Endothelial cell of umbilical vein (primary cell): ENCODE measurements around the gene PRR23A. TPM values are rescaled to one million over a fixed set of nuclear protein-coding genes. Genes with fewer than 3 reads are reported as not detected.

ENCODE experiments used
- BruUV-seq: library from RNA; stranded (reverse); fragments of 400-500 nt; replicated peaks from 2 replicates; lab custom pipeline; 2021; lab: Mats Ljungman, UMichigan
- CTCF ChIA-PET: fragments of 300-600, 350-600 bp; sonication (Branson Sonifier 250); formaldehyde crosslinking; loops from one replicate; lab custom pipeline; 2021; ENCODE audit warnings: antibody characterized with exemption, inconsistent platforms; lab: Charles Lee
- POLR2A ChIA-PET: fragments of 300-600, 350-600 bp; sonication (Branson Sonifier 250); formaldehyde crosslinking; loops from one replicate; lab custom pipeline; 2021; ENCODE audit warnings: antibody characterized with exemption, inconsistent platforms; lab: Charles Lee
- DNase-seq: peaks from one replicate; pipeline ENCODE4 v3.0.0-alpha.2; 2011; ENCODE audit warnings: low read depth, low spot score
- FAIRE-seq: peaks from 2 replicates; lab custom pipeline; 2011; peaks lifted over from hg19 to GRCh38; lab: Jason Lieb, UNC
- H2AFZ ChIP-seq: 2 replicates; pipeline ENCODE4 v1.6.0; 2012; ENCODE audit warnings: low read depth, low read length, control low read depth, inconsistent platforms
- H3K27ac ChIP-seq: 2 replicates; pipeline ENCODE4 v1.5.1; 2011; ENCODE audit warnings: low read depth, mild to moderate bottlenecking, control low read depth, low read length, moderate library complexity; ENCODE audit not compliant: insufficient read depth
- H3K27me3 ChIP-seq, 2 experiments: 2 replicates each; pipeline versions ENCODE4 v1.6.0 to v1.6.1; 2011; ENCODE audit warnings: low read length in 2 of 2, mixed read lengths in 1 of 2; ENCODE audit not compliant: control insufficient read depth in 2 of 2, insufficient read depth in 2 of 2
- H3K36me3 ChIP-seq, 2 experiments: 2 replicates in 1 of 2; 3 replicates in 1 of 2; pipeline ENCODE4 v1.5.1; 2011; ENCODE audit warnings: low read length in 2 of 2, mild to moderate bottlenecking in 1 of 2, moderate library complexity in 1 of 2; ENCODE audit not compliant: control insufficient read depth in 2 of 2, insufficient read depth in 2 of 2; ENCODE audit errors: extremely low read depth in 1 of 2
- H3K4me1 ChIP-seq: 3 replicates; pipeline ENCODE4 v1.5.1; 2011; ENCODE audit warnings: mild to moderate bottlenecking, low read length; ENCODE audit not compliant: control insufficient read depth, insufficient read depth; ENCODE audit errors: extremely low read depth
- H3K4me2 ChIP-seq: 2 replicates; pipeline ENCODE4 v1.6.1; 2011; ENCODE audit warnings: low read length, control low read depth, mixed read lengths; ENCODE audit not compliant: insufficient read depth
- H3K4me3 ChIP-seq, 3 experiments: fragments of 200-600 bp in 1 of 3; sonication (generic), shearing (Covaris generic) in 1 of 3; replicated peaks in 1 of 3; 2 replicates each; pipeline ENCODE4 v1.5.1; 2011 to 2016; ENCODE audit warnings: control low read depth in 3 of 3, low read length in 3 of 3, mild to moderate bottlenecking in 2 of 3, inconsistent platforms in 1 of 3, low read depth in 1 of 3, moderate library complexity in 1 of 3; ENCODE audit not compliant: insufficient read depth in 1 of 3
- H3K79me2 ChIP-seq: 2 replicates; pipeline ENCODE4 v1.6.0; 2012; ENCODE audit warnings: low read length, inconsistent platforms; ENCODE audit not compliant: control insufficient read depth, insufficient read depth
- H3K9ac ChIP-seq: replicated peaks from 2 replicates; pipeline ENCODE3; 2011; ENCODE audit warnings: low read length, control low read depth; ENCODE audit not compliant: insufficient read depth; ENCODE audit errors: extremely low read depth
- H3K9me1 ChIP-seq: replicated peaks from 3 replicates; pipeline ENCODE4 v1.6.0; 2011; ENCODE audit warnings: mild to moderate bottlenecking, low read length; ENCODE audit not compliant: control insufficient read depth, insufficient read depth; ENCODE audit errors: extremely low read depth
- H3K9me3 ChIP-seq: replicated peaks from 2 replicates; pipeline ENCODE4 v1.5.1; 2012; ENCODE audit warnings: low read length, inconsistent platforms; ENCODE audit not compliant: control insufficient read depth, insufficient read depth
- H4K20me1 ChIP-seq: replicated peaks from 2 replicates; pipeline ENCODE3; 2011; ENCODE audit warnings: mild to moderate bottlenecking, low read length; ENCODE audit not compliant: control insufficient read depth, insufficient read depth; ENCODE audit errors: extremely low read depth
- CTCF ChIP-seq, 2 donors: IDR thresholded peaks; 1 replicate in 1 of 2; 2 replicates in 1 of 2; pipeline ENCODE4 v1.5.1; 2011; ENCODE audit warnings: low read length in 2 of 2, mild to moderate bottlenecking in 2 of 2, moderate library complexity in 2 of 2, control low read depth in 1 of 2, inconsistent platforms in 1 of 2, low read depth in 1 of 2; ENCODE audit not compliant: insufficient read depth in 1 of 2; ENCODE audit errors: extremely low read depth in 1 of 2
- EZH2 ChIP-seq: IDR thresholded peaks from 2 replicates; pipeline ENCODE4 v1.6.1; 2012; ENCODE audit warnings: borderline replicate concordance, low read depth, mild to moderate bottlenecking, moderate library complexity, low read length, inconsistent platforms; ENCODE audit not compliant: severe bottlenecking
- GATA2 ChIP-seq: IDR thresholded peaks from 2 replicates; pipeline ENCODE4 v1.7.0; 2011; ENCODE audit warnings: low read depth, mild to moderate bottlenecking, moderate library complexity, mixed read lengths, low read length; ENCODE audit not compliant: insufficient read length, insufficient read depth
- MAX ChIP-seq: IDR thresholded peaks from 2 replicates; pipeline ENCODE4 v1.6.1; 2011; ENCODE audit not compliant: insufficient read depth, insufficient read length
- POLR2A ChIP-seq: IDR thresholded peaks from 2 replicates; pipeline ENCODE4 v1.6.1; 2012; ENCODE audit warnings: low read depth, mild to moderate bottlenecking, control low read depth, low read length
- POLR2AphosphoS5 ChIP-seq: IDR thresholded peaks from 2 replicates; pipeline ENCODE4 v1.6.1; 2012; ENCODE audit warnings: low read depth, mild to moderate bottlenecking, control low read depth, low read length, moderate library complexity; ENCODE audit not compliant: insufficient read depth
- dilution Hi-C: fragments of 300-500 bp; cut with MboI; formaldehyde crosslinking; loops from one replicate; pipeline ENCODE4 v1.15.0; 2019; ENCODE audit warnings: low sequenced_read_pairs; ENCODE audit not compliant: extremely low pct_ligation_motif_present
- intact Hi-C: fragments of 100-400 bp; cut with micrococcal nuclease; formaldehyde crosslinking; loops from one replicate; pipeline ENCODE4 v1.10.0; 2022
- polyA plus RNA-seq, 4 experiments: library from polyadenylated mRNA; depleted of rRNA in 3 of 4; stranded (reverse) in 3 of 4; unstranded in 1 of 4; fragments of >200 nt; gene quantifications; 2 replicates each; pipeline versions ENCODE4 v1.2.1 to v1.2.3, GENCODE V29; 2011 to 2012; ENCODE audit warnings: missing spikeins in 1 of 4
- total RNA-seq: library from RNA; stranded (reverse); gene quantifications from 2 replicates; pipeline ENCODE4 v1.2.3, GENCODE V29; 2021

PRR23A gene
- total and polyA plus RNA-seq, 2 donors (not counting 3 experiments of a cell fraction or from before 2014, with no cell fraction given): not detected

GRCh38 chr3:139020868-139021234, 14.8 kb upstream of the PRR23A start, which contains the start of gene PRR23B:
Gene PRR23B, minus strand, starts transcription at chr3:139020926. Its CDS starts 265 bp downstream, at chr3:139020661.
- no peaks in the 10 kb centered on the region for H4K20me1 ChIP-seq
- CTCF ChIA-PET: no interaction called here
- H3K4me3 ChIP-seq: no peak within 1 kb of the TSS
- no peaks in the 10 kb centered on the region for H3K79me2 ChIP-seq
- H3K36me3 ChIP-seq: no peaks in the 10 kb centered on the region
- dilution Hi-C loops (no loop called here), intact Hi-C loops (no loop called here)
- no peaks in the 10 kb centered on the region for H3K9me1 ChIP-seq
- H3K27ac ChIP-seq: no peak within 1 kb of the TSS
- no peaks in the 10 kb centered on the region for H3K27me3 ChIP-seq
- BruUV-seq: no TSS peak
- POLR2A ChIA-PET: no interaction called here
- no peak within 1 kb of the TSS for H3K9ac ChIP-seq
- TF ChIP-seq EZH2: no peak
- TF ChIP-seq CTCF (IDR thresholded peaks at IDR 0.05; ENCODE audit: extremely low read depth in 1 of 2, insufficient read depth in 1 of 2, low read depth in 1 of 2, low read length in 2 of 2): no peak
- no peak for TF ChIP-seq MAX
- no peak for TF ChIP-seq POLR2AphosphoS5
- no peak for TF ChIP-seq POLR2A
- no peak for TF ChIP-seq GATA2
- no peaks in the 10 kb centered on the region for H3K4me1 ChIP-seq
- DNase-seq (no peak), FAIRE-seq (no peak)
- H3K4me2 ChIP-seq: no peak within 1 kb of the TSS
- H3K9me3 ChIP-seq: no peaks in the 10 kb centered on the region
- no peak within 1 kb of the TSS for H2AFZ ChIP-seq
